A549 treated with AZD2906 at 1 μM for 4 hours (cell line): Measurements from ENCODE around the gene PRICKLE2. TPM values are rescaled to one million over a fixed set of nuclear protein-coding genes. Genes with fewer than 3 reads are reported as not detected.

ENCODE experiments used
- total RNA-seq: library from RNA; stranded (reverse); fragments of 200-300 nt; extraction: Qiagen RNA extraction; gene quantifications from 5 replicates; pipeline ENCODE4 v1.2.3, GENCODE V29; 2022

PRICKLE2 gene
- total RNA-seq = 2.0 to 3.0 TPM (median 2.2 TPM) in 5 replicates

GRCh38 chr3:64224826-64225610, at the start of gene PRICKLE2:
PRICKLE2 (minus strand) TSS chr3:64225466; CDS start chr3:64198927, 26,539 bp downstream.

Other genes with a start within 250 kb of the PRICKLE2 start
- 75.5 to 82.1 TPM (median 75.7 TPM) in 5 replicates for gene PSMD6, start 202.0 kb downstream of the PRICKLE2 start, total RNA-seq